Spinal cord (tissue), 10 donors: ENCODE data around the gene TMC2. TPM values are rescaled to one million over a fixed set of nuclear protein-coding genes. Genes with fewer than 3 reads are reported as not detected.
A peak's percentile ranks its signal among the peaks of the same experiment; 100 is the strongest.

Experiments used
- DNase-seq, 6 donors: peaks; one replicate each; pipeline versions ENCODE4 v3.0.0 to v3.0.0-alpha.2; 2013 to 2015; ENCODE audit warnings: low spot score in 6 of 6, low read depth in 4 of 6
- H3K27ac ChIP-seq: one replicate; pipeline ENCODE4 v1.5.1; 2013; ENCODE audit warnings: low read depth, low read length, control low read depth
- H3K27me3 ChIP-seq: one replicate; pipeline ENCODE4 v1.6.1; 2013; ENCODE audit warnings: low read length; ENCODE audit not compliant: control insufficient read depth, insufficient read depth
- H3K36me3 ChIP-seq: one replicate; pipeline ENCODE4 v1.6.1; 2013; ENCODE audit warnings: low read length; ENCODE audit not compliant: control insufficient read depth, insufficient read depth
- H3K4me1 ChIP-seq: one replicate; pipeline ENCODE4 v1.6.1; 2013; ENCODE audit warnings: low read length; ENCODE audit not compliant: control insufficient read depth, insufficient read depth
- H3K4me3 ChIP-seq: one replicate; pipeline ENCODE4 v1.5.1; 2013; ENCODE audit warnings: low read depth, low read length, control low read depth
- H3K9me3 ChIP-seq: one replicate; pipeline ENCODE4 v1.6.1; 2013; ENCODE audit warnings: low read length; ENCODE audit not compliant: control insufficient read depth, insufficient read depth
- WGBS: methylation state at CpG from one replicate; pipeline ENCODE4 v1.1.5; 2013; ENCODE audit warnings: missing lambda C conversion rate; ENCODE audit not compliant: insufficient coverage; 5-methylcytosine and 5-hydroxymethylcytosine counted together
- polyA plus RNA-seq, 2 donors: library from polyadenylated mRNA; unstranded; fragments of 120-200 nt; gene quantifications; one replicate each; pipeline ENCODE4 v1.2.1, GENCODE V29; 2013; ENCODE audit not compliant: insufficient read length in 2 of 2
- total RNA-seq, 2 donors: library from RNA; depleted of rRNA in 1 of 2; stranded (reverse); fragments of 120-200 nt in 1 of 2; fragments of >200 nt in 1 of 2; gene quantifications; one replicate each; pipeline versions ENCODE4 v1.2.3 to v1.2.4, GENCODE V29; 2013 to 2014
- donor health status: healthy.

Gene TMC2
- total and polyA plus RNA-seq, 4 donors, result 0.94 to 6.3 (median 2.3) TPM

DNA sequence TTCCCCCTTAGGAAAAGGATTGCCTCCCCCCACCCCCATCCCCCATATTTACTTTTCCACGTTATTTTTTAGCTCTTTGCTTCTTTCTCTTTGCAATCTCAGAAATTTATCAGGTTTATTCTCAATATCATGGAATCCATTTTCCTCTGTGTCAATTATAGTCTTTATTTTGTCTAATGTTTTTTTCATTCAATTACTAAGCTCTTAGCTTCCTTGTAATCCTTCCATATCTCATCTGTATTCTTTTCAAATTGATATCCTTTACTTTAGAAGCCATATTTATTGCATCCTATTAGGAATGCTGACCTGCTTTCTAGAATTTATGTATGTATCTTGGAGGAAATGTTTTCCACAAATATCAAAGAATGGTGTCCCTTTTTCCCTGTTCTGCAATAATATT, 39.3 kb downstream of the TMC2 start:
- H3K4me3 ChIP-seq, result no peak overlapping the region
- no peaks in the 10 kb centered on the region for H3K27me3 ChIP-seq
- no peak for DNase-seq
- no peak overlapping the region for H3K27ac ChIP-seq
- no peaks in the 10 kb centered on the region for H3K36me3 ChIP-seq
- H3K9me3 ChIP-seq, result no peaks in the 10 kb centered on the region
- no peaks in the 10 kb centered on the region for H3K4me1 ChIP-seq
- WGBS, result no CpG with 5 or more reads among the region's 1 CpG

DNA sequence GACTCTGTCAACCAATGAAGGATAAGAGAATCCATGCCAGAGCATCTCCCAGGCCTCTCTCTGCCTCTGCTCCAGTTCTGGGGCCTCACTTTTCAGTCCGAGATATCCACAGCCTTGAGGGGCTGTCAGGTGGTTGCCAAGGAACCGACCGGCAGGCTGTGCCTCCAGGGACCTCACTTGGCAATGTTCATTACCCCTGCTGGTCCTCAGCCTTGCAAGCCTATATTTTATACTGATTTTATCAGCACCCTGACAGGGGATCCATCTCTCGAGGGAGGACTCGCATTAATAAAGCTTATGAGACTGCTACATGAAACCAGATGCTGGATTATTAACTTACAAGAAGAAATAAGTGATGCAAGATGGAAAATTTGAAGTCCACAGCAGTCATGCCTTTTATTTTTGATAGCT, 39.9 kb downstream of the TMC2 start:
- DNase-seq, result peak in 1 of 6 donors; percentile 47
- H3K27me3 ChIP-seq, result no peaks in the 10 kb centered on the region
- H3K4me1 ChIP-seq, result no peaks in the 10 kb centered on the region
- H3K4me3 ChIP-seq, result no peak overlapping the region
- no peaks in the 10 kb centered on the region for H3K9me3 ChIP-seq
- WGBS, result 20% methylated on average over 1 of the region's 5 CpGs
- H3K36me3 ChIP-seq, result no peaks in the 10 kb centered on the region
- no peak overlapping the region for H3K27ac ChIP-seq

DNA sequence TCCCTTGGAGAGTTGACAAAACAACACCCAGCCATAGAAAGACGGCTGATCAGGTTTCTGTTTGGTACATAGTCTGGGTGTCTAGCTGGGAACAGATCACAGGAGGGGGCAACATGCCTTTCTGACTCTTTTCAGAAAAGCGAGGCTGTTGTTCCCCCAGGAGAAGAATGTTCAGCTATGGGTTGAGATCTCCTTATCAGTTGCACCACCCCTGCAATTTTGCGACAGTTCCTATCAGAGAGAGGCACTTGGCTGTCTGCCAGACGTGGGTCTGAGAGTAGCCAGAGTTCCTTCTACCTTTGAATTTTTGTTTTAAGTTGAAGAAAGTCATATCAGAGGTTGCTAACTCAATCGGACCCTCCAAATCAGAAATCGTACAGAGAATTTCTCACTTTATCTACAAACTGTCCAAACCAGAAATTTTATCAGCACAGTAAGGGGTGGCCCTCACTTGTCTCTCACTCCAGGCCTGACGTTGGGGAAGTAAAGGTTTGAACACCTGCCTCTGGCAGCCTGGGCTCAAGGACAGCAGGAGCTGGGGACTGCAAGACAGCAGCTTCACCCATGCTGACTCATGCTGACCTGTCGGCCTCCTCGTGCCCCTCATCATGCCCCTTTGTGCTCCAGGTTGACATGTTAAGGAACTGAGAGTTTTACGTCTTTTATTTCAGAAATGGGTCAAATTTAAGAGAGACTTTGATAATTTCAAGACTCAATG, 42.3 kb downstream of the TMC2 start:
- Histone ChIP-seq H3K27ac (no peak overlapping the region), H3K4me3 (no peak overlapping the region), H3K4me1 (no peaks in the 10 kb centered on the region), H3K9me3 (peaks cover under 1% of the 10 kb centered on the region), H3K36me3 (no peaks in the 10 kb centered on the region), H3K27me3 (no peaks in the 10 kb centered on the region)
- WGBS, result 70% methylated on average over 5 of the region's 10 CpGs
- no peak for DNase-seq

DNA sequence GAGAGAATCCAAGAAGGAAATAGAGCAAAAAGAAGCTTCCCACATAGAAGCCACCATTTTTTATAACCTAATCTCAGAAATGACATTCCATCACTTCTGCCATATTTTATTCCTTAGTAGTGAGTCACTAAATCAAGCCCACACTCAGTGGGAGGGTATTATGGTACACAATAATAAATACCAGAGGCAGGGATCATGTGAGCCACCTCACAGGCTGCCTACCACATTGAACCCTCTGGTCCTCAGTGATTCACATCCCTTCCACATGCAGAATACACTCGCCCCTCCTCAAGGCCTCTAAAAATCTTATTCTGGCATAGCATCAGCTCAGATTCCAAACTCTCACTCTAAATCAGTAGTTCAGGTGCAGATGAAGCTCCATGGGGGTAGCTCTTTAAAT, 49.4 kb downstream of the TMC2 start:
- H3K9me3 ChIP-seq, result peaks cover 1% of the 10 kb centered on the region
- 100% methylated on average over 1 of the region's 1 CpG for WGBS

DNA sequence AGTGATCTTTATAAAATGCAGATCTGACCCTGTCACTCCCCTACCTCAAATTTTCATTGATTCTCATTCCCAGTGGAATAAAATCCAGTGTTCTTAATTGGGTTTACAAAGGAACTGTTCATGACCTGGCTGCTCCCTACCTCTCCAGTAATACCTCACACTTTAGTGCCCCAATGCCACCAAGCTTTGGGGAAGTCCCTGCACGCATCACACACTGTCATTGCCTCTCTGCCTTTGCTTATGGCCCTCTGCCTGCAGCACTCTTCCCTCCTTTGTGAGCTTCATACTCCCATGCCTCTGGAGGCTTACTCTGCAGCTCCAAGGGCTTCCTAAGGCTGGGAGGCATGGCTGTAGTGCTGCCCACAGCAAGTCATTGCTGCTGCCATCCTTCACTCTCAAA, 57.4 kb downstream of the TMC2 start:
- no peak overlapping the region for H3K27ac ChIP-seq
- H3K4me1 ChIP-seq, result no peaks in the 10 kb centered on the region
- WGBS, result 85% methylated on average over 1 of the region's 1 CpG
- H3K4me3 ChIP-seq, result no peak overlapping the region
- no peaks in the 10 kb centered on the region for H3K9me3 ChIP-seq
- no peaks in the 10 kb centered on the region for H3K36me3 ChIP-seq
- no peaks in the 10 kb centered on the region for H3K27me3 ChIP-seq
- no peak for DNase-seq

More for the DNA sequence above, 49.4 kb downstream of the TMC2 start:
- H3K4me1 ChIP-seq, result no peaks in the 10 kb centered on the region
- H3K36me3 ChIP-seq, result no peaks in the 10 kb centered on the region
- no peak overlapping the region for H3K4me3 ChIP-seq
- no peaks in the 10 kb centered on the region for H3K27me3 ChIP-seq
- DNase-seq, result no peak
- no peak overlapping the region for H3K27ac ChIP-seq

DNA sequence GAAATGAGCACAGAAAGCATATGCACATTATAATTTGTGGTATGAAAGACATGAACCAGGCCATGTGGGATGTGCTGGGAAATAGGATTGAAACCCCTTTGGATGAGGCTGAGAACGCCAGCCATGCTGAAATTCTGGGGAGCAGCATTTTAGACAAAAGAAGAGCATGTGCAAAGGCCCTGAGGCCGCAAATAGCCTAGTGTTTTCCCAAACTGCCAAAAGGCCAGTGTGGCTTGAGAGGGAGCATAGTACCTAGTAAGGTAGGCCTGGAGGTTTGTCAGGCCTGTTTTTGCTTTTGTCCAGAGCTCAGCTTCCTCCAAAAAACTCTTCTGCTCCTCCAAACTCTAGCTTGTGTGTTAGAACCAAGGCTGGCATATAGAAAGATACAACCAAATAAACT, 58.7 kb downstream of the TMC2 start:
- Histone ChIP-seq H3K9me3 (no peaks in the 10 kb centered on the region), H3K36me3 (no peaks in the 10 kb centered on the region)
- 78% methylated on average over 2 of the region's 2 CpGs for WGBS

DNA sequence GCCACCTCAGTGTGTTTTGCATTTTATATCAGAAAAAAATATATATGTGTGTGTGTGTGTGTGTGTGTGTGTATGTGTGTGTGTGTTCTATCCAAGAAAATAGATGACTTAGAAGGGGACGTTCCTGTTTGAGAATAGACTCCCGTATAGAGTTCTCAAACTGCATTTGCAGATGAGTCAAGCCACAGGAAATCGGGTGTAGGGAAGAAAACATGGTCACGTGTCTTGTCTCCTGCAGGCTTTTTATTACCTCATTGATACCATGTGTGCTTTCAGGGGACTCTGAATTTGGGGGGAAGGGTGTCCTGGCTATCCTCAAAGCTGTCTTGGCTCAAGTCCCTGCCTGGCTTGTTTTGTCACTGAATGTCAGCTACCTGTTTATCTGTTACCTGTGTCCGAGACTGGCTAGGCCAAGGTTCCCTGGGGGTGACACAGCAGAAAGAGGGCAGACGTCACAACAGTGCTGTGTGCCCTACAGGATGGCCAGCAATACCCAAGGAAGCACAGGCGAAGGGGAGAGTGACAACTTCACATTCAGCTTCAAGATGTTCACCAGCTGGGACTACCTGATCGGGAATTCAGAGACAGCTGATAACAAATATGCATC, 60.4 kb downstream of the TMC2 start:
- Histone ChIP-seq H3K4me3 (no peak overlapping the region), H3K9me3 (no peaks in the 10 kb centered on the region), H3K27ac (no peak overlapping the region), H3K36me3 (no peaks in the 10 kb centered on the region), H3K27me3 (no peaks in the 10 kb centered on the region), H3K4me1 (no peaks in the 10 kb centered on the region)
- no peak for DNase-seq
- 59% methylated on average over 7 of the region's 8 CpGs for WGBS

More for the DNA sequence above, 58.7 kb downstream of the TMC2 start:
- H3K27me3 ChIP-seq, result no peaks in the 10 kb centered on the region
- no peak overlapping the region for H3K4me3 ChIP-seq
- no peak overlapping the region for H3K27ac ChIP-seq
- no peaks in the 10 kb centered on the region for H3K4me1 ChIP-seq
- no peak for DNase-seq

DNA sequence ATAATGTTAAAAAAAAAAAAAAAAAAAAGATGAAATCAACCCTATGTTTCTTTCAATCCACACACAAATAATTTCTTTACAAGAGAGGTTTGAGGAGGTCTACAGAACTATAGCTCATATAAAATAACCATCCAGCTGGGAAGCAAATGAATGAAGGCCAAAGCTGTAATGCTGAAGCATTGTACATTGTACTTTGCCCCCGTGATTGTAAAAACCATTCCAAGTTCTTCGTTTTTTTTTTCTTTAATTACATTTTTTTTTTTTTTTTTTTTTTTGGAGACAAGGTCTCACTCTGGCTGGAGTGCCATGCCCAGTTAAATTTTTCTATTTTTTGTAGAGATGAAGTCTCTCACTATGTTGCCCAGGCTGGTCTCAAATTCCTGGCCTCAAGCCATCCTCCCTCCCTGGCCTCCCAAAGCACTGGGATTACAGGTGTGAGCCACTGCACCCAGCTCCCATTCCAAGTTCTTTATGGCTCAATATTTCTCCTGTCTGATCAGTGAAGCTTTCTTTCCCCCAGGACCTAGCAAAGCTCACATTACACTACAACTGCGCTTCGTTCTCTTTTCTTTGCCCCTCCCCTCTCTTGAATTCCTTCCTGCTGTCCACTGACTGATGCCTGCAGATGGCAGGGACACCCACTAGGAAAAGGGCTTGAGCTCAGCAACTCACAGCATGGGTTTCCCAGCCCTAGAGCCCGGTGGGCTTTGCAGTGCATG, 63.1 kb downstream of the TMC2 start:
- peak in 1 of 6 donors; percentile 8 for DNase-seq
- Histone ChIP-seq H3K9me3 (no peaks in the 10 kb centered on the region), H3K27ac (no peak overlapping the region), H3K4me1 (no peaks in the 10 kb centered on the region), H3K27me3 (no peaks in the 10 kb centered on the region), H3K36me3 (no peaks in the 10 kb centered on the region), H3K4me3 (no peak overlapping the region)
- 18% methylated on average over 2 of the region's 5 CpGs for WGBS

DNA sequence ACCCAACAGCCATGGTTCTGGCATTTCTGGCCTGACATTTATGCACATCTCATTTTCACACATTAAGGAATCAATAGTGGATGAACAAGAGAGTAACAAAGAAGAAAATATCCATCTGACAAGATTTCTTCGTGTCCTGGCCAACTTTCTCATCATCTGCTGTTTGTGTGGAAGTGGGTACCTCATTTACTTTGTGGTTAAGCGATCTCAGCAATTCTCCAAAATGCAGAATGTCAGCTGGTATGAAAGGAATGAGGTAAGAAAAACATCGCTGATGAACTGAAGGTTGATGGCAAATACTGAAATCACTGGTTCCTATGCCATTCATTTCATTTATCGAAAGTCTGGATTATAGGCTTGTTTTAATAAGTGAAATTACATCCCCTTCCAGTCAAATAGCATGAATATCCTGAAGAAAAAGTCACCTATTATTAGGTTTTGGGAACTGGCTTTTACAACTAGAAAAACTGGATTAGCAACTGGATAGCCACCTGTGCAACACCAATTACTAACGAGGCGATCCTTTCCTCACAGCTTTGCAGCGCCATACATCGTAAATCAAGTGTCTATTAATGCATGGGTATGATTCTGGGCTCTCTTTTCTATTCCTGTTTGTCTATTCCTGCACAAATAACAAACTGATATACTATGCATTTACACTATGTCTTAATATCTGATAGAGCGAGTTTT, 65.8 kb downstream of the TMC2 start:
- H3K4me1 ChIP-seq, result no peaks in the 10 kb centered on the region
- H3K27me3 ChIP-seq, result no peaks in the 10 kb centered on the region
- H3K27ac ChIP-seq, result no peak overlapping the region
- H3K9me3 ChIP-seq, result peaks cover 6% of the 10 kb centered on the region
- WGBS, result 80% methylated on average over 1 of the region's 9 CpGs
- DNase-seq, result no peak
- no peaks in the 10 kb centered on the region for H3K36me3 ChIP-seq
- no peak overlapping the region for H3K4me3 ChIP-seq
